ENCODE results near the gene USP9Y. TPM values are rescaled to one million over a fixed set of nuclear protein-coding genes. Genes with fewer than 3 reads are reported as not detected.

Gene USP9Y
- total RNA-seq, 1 donor from 2014 or later = not detected

DNA sequence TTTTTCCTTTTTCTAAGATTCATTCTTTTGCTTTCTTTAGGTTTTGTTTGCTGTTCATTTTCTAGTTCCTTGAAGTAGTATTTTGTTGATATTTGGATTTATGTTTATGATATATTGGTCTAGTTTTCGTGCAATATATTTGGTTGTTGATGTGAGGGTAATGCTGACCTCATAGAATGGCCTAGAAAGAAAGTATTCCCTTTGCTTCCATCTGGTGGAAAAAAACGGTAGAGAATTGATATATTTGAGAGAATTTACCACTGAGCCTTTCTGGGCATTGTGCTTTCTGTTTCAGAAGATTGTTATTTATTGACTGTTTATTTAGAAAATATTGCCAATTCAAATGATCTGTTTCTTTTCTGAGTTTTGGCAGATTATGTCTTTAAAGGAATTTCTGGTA lies 9.4 kb downstream of the USP9Y start:
- H3K27ac Mint-ChIP-seq (ENCODE audit: unreplicated experiment) = no peak overlapping the region

DNA sequence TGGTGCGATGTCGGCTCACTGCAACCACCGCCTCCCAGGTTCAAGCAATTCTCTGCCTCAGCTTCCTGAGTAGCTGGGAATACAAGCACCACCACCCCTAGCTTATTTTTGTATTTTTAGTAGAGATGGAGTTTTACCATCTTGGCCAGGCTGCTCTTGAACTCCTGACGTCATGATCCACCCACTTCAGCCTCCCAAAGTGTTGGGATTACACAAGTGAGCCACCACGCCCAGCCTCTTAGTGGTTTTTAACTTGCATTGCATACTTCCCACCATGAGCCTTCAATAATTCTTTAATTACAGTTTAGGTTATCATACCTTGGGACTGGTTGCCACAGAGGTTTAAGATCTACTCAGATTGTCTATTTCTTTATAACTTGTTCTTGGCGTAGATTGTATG lies 14.3 kb downstream of the USP9Y start:
- no peak for DNase-seq (ENCODE audit: low spot score)
- no peaks in the 10 kb centered on the region for H3K27me3 Mint-ChIP-seq (ENCODE audit: low read depth)
- H3K4me3 Mint-ChIP-seq (ENCODE audit: unreplicated experiment) = no peak overlapping the region
- H3K4me1 Mint-ChIP-seq (ENCODE audit: low read depth) = no peaks in the 10 kb centered on the region
- no peaks in the 10 kb centered on the region for H3K9me3 Mint-ChIP-seq (ENCODE audit: low read depth)
- no peak overlapping the region for H3K27ac Mint-ChIP-seq (ENCODE audit: unreplicated experiment)
- TF ChIP-seq, protein P1, sequence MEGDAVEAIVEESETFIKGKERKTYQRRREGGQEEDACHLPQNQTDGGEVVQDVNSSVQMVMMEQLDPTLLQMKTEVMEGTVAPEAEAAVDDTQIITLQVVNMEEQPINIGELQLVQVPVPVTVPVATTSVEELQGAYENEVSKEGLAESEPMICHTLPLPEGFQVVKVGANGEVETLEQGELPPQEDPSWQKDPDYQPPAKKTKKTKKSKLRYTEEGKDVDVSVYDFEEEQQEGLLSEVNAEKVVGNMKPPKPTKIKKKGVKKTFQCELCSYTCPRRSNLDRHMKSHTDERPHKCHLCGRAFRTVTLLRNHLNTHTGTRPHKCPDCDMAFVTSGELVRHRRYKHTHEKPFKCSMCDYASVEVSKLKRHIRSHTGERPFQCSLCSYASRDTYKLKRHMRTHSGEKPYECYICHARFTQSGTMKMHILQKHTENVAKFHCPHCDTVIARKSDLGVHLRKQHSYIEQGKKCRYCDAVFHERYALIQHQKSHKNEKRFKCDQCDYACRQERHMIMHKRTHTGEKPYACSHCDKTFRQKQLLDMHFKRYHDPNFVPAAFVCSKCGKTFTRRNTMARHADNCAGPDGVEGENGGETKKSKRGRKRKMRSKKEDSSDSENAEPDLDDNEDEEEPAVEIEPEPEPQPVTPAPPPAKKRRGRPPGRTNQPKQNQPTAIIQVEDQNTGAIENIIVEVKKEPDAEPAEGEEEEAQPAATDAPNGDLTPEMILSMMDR (IDR thresholded peaks at IDR 0.05) = no peak
- no peaks in the 10 kb centered on the region for H3K36me3 Mint-ChIP-seq (ENCODE audit: low read depth)

More for the DNA sequence above, 9.4 kb downstream of the USP9Y start:
- no peak overlapping the region for H3K4me3 Mint-ChIP-seq (ENCODE audit: unreplicated experiment)
- no peaks in the 10 kb centered on the region for H3K27me3 Mint-ChIP-seq (ENCODE audit: low read depth)
- H3K36me3 Mint-ChIP-seq (ENCODE audit: low read depth) = no peaks in the 10 kb centered on the region
- DNase-seq (ENCODE audit: low spot score) = no peak
- TF ChIP-seq, protein P1 (IDR thresholded peaks at IDR 0.05) = no peak
- no peaks in the 10 kb centered on the region for H3K9me3 Mint-ChIP-seq (ENCODE audit: low read depth)
- no peaks in the 10 kb centered on the region for H3K4me1 Mint-ChIP-seq (ENCODE audit: low read depth)

DNA sequence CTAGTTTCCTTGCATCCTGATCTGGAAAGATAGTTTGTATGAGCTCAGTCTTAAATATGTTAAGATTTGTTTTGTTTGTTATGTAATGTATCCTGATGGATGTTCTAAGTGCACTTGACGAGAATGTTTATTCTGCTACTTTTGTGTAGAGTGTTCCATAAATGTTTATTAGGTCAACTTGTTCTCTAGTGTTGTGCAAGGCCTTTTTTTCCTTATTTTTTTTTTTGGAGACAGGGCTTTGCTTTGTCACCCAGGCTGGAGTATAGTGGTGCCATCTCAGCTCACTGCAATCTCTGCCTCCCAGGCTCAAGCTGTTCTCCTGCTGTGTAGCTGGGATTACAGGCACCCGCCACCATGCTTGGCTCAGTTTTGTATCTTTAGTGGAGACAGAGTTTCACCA lies 28.7 kb downstream of the USP9Y start:
- H3K36me3 Mint-ChIP-seq (ENCODE audit: low read depth) = no peaks in the 10 kb centered on the region
- no peak for DNase-seq (ENCODE audit: low spot score)
- no peaks in the 10 kb centered on the region for H3K4me1 Mint-ChIP-seq (ENCODE audit: low read depth)
- TF ChIP-seq, protein P1 (IDR thresholded peaks at IDR 0.05) = no peak
- no peak overlapping the region for H3K4me3 Mint-ChIP-seq (ENCODE audit: unreplicated experiment)
- no peaks in the 10 kb centered on the region for H3K27me3 Mint-ChIP-seq (ENCODE audit: low read depth)
- no peaks in the 10 kb centered on the region for H3K9me3 Mint-ChIP-seq (ENCODE audit: low read depth)
- no peak overlapping the region for H3K27ac Mint-ChIP-seq (ENCODE audit: unreplicated experiment)

DNA sequence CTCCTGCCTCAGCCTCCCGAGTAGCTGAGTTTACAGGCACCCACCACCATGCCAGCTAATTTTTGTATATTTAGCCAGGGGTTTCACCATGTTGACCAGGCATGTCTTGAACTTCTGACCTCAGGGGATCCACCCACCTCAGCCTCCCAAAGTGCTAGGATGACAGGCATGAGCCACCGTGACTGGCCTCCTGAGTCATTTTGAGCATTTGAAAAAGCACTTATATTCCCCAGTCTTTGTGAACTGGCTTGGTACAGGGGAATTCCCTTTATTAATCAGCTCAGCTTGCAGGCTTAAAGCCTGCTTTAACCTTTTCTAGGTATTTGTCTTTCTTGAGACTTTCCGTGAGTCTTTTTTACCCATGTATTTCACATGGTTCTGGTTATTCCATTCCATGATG lies 32.6 kb downstream of the USP9Y start:
- Mint-ChIP-seq H3K36me3 (ENCODE audit: low read depth) (no peaks in the 10 kb centered on the region), H3K27me3 (ENCODE audit: low read depth) (no peaks in the 10 kb centered on the region), H3K9me3 (ENCODE audit: low read depth) (no peaks in the 10 kb centered on the region), H3K27ac (ENCODE audit: unreplicated experiment) (no peak overlapping the region), H3K4me1 (ENCODE audit: low read depth) (no peaks in the 10 kb centered on the region), H3K4me3 (ENCODE audit: unreplicated experiment) (no peak overlapping the region)
- TF ChIP-seq, protein P1 (IDR thresholded peaks at IDR 0.05) = no peak
- no peak for DNase-seq (ENCODE audit: low spot score)

DNA sequence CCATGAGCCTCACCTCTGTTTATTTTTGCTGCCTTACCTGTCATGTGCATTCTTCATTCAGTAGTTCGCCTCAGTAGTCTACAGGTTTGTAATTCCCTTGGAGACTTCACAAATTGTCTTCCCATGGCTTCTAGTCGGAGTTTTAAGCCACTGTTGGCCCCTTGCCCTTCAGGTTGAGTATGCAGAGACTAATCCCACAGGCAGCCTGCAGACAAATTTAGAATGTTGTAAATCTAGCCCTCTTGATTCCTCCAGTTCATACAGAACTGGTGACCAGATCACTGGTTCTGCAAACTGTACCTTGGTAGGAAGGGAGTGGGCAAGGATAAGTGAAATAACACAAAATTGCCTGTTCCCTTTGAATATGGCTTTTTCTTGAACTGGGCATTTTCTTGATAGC lies 33.0 kb downstream of the USP9Y start:
- Mint-ChIP-seq H3K4me3 (ENCODE audit: unreplicated experiment) (no peak overlapping the region), H3K27ac (ENCODE audit: unreplicated experiment) (no peak overlapping the region), H3K27me3 (ENCODE audit: low read depth) (no peaks in the 10 kb centered on the region), H3K9me3 (ENCODE audit: low read depth) (no peaks in the 10 kb centered on the region), H3K4me1 (ENCODE audit: low read depth) (no peaks in the 10 kb centered on the region), H3K36me3 (ENCODE audit: low read depth) (no peaks in the 10 kb centered on the region)
- DNase-seq (ENCODE audit: low spot score) = no peak
- TF ChIP-seq, protein P1 (IDR thresholded peaks at IDR 0.05) = no peak
